Epithelial cell of esophagus (primary cell): Measurements from ENCODE around the gene TTC4.

Experiments used
- DNase-seq: peaks from one replicate; pipeline ENCODE4 v3.0.0; 2010; ENCODE audit warnings: low read depth
- H3K4me3 ChIP-seq: 2 replicates; pipeline ENCODE4 v1.5.1; 2011; ENCODE audit warnings: mild to moderate bottlenecking, low read length, control low read depth
- TF ChIP-seq, protein P1 (sequence below): IDR thresholded peaks from 2 replicates; pipeline ENCODE4 v1.5.1; 2011; ENCODE audit warnings: low read depth, mild to moderate bottlenecking, low read length, control low read depth, inconsistent platforms; ENCODE audit not compliant: insufficient read depth; ENCODE audit errors: missing control alignments

The TTC4 gene

DNA sequence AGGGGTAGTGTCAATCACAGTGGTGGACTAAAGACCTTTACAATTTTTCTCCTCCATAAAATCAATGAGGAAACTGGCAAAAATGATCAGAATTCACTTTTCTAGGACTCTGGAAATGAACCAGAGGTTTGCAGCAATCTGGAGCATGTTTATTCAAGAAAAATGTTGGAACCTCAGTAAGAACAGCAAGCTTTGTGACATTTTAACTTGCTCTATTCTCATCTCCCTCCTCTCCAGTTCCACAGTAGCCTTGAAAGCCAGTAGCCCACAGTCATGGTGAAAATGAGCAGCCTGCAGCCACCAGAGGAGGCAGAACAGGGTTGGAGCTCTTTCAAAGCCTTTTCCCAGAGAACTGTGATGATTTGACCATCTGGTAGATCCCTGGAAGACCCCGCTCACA lies 9.1 kb downstream of the TTC4 start:
- TF ChIP-seq, protein P1, sequence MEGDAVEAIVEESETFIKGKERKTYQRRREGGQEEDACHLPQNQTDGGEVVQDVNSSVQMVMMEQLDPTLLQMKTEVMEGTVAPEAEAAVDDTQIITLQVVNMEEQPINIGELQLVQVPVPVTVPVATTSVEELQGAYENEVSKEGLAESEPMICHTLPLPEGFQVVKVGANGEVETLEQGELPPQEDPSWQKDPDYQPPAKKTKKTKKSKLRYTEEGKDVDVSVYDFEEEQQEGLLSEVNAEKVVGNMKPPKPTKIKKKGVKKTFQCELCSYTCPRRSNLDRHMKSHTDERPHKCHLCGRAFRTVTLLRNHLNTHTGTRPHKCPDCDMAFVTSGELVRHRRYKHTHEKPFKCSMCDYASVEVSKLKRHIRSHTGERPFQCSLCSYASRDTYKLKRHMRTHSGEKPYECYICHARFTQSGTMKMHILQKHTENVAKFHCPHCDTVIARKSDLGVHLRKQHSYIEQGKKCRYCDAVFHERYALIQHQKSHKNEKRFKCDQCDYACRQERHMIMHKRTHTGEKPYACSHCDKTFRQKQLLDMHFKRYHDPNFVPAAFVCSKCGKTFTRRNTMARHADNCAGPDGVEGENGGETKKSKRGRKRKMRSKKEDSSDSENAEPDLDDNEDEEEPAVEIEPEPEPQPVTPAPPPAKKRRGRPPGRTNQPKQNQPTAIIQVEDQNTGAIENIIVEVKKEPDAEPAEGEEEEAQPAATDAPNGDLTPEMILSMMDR, result no peak
- no peak overlapping the region for H3K4me3 ChIP-seq
- no peak for DNase-seq

DNA sequence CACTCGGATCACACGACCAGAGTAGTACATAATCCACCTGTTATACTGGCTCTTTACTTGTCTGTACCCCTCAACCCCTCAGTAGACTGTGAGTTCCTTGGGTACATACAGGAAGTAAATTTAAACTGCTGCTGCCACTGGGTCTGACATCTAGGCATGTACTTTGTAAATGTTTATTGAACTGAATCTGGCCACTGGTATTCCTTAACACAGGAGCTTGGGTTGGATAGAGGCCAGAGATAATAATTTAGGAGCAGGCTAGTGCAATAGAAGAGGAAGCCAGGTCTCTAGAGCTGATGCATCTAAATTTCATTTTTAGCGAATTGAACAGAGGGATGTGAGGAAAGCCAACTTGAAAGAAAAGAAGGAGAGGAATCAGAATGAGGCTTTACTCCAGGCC lies 12.4 kb downstream of the TTC4 start:
- TF ChIP-seq, protein P1, result no peak
- H3K4me3 ChIP-seq, result no peak overlapping the region
- DNase-seq, result no peak

DNA sequence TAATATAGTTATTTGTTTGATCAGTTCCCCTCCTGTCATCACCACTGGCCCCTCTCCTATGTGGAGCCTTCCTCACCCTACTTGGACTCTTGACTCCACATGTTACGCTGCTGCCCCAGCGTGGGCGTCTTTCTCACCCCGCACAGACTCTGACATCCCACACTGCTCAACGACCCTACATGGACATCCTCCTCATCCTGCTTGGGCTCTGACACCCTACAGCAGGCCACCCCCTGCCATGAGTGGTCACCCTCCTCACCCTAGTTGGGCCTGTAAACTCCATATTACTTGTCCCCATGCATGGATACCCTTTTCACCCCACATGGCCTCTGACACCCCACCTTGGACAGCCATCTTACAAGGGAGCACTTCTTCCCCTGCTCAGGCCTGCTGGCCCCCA lies 21.0 kb downstream of the TTC4 start:
- DNase-seq, result no peak
- TF ChIP-seq, protein P1, result no peak
- no peak overlapping the region for H3K4me3 ChIP-seq

DNA sequence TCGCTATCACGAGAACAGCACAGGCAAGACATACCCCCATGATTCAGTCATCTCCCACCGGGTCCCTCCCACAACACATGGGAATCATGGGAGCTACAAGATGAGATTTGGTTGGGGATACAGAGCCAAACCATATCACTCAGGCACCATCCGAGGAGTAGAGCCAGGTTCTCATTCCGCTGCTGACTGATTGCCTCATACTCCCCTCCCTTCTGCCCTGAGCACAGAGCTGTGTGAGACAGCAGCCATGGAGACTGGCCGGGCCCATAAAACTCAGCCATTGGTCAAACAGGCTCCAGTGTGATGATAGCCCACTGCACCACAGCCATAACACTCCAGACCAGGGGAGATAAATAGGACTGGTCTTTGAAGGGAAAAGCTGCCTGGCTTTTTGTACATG lies 22.6 kb downstream of the TTC4 start:
- TF ChIP-seq, protein P1, result no peak
- no peak overlapping the region for H3K4me3 ChIP-seq
- DNase-seq, result no peak

DNA sequence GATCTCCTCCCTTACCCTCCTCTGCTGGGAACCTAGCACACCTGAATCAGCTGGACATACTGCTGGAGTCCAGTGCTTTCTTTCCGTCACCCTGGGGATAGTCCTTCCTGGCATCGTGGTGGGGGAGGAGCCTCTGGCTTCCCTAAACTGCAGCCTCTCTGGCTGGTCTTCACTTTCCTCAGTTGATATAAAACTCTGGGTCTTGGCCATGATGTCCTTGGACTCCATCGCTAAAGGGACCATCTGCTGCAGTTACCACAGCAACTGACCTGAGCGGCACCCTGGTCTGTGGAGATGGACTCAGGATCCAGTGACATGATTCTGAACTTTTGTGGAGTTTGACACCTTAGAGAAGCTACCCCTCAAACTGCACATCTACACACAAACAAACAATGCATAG lies 25.9 kb downstream of the TTC4 start:
- TF ChIP-seq, protein P1, result no peak
- DNase-seq, result no peak
- H3K4me3 ChIP-seq, result no peak overlapping the region

DNA sequence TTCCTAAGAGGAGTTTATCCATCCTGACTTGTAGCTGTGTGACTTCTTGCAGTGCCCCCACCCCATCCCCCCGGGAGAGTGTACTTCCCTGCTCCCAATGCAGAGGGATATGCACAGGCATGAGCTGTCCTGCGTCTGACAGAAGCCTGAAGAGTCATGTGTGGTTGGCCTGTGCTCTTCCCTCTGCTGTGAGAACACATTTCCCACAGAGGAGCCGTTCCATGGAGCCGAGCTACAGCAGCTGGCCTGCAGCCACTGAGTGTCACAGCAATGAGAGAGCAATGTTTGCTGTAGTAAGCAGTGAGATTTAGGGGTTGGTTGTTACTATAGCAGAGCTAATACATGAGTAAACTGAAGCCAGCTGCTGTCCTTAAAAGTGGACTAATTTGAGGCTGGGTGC lies 26.6 kb downstream of the TTC4 start:
- TF ChIP-seq, protein P1, result no peak
- DNase-seq, result no peak
- no peak overlapping the region for H3K4me3 ChIP-seq

DNA sequence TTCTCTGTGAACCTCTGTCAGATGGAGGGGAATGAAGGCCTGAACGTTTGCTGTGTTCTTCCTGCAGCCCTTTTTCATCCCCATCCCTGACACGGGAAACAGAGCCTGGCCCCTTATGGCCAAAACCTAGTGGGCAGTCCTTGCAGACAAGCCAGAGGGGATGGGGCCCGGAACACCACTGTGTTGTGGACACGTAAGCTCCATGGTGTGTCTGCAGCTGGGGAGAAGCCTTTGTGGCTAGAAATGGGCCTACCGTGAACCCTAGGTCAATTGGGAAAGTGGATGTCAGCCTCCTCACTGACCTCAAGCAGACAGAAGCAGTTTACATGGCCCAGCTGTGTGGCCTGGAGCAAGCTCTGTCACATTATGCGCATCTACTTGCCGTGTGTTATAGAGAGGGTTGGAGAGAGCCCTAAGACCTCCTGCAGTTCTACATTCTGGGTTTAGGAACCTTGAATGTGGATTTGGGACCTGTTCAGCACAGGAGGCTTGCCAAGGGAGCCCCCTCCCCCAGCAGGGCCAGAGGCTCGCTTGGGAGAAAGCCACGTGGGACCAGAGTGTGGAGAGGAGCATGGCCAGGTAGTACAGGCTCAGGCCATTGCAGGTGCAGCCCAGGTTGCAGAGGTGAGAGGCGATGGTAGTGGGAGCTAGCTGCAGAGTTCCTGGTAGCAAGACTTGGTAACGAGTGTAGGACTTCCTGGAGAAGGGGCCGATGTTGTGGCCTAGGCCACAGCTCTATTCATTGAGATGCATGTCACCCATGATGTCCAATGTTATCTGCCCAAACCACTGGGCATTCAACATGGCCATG lies 28.0 kb downstream of the TTC4 start:
- no peak for DNase-seq
- TF ChIP-seq, protein P1, result no peak

More for the DNA sequence above, 28.0 kb downstream of the TTC4 start:
- no peak overlapping the region for H3K4me3 ChIP-seq
